ENCODE data around the gene ANKRD1.

ANKRD1 gene

DNA sequence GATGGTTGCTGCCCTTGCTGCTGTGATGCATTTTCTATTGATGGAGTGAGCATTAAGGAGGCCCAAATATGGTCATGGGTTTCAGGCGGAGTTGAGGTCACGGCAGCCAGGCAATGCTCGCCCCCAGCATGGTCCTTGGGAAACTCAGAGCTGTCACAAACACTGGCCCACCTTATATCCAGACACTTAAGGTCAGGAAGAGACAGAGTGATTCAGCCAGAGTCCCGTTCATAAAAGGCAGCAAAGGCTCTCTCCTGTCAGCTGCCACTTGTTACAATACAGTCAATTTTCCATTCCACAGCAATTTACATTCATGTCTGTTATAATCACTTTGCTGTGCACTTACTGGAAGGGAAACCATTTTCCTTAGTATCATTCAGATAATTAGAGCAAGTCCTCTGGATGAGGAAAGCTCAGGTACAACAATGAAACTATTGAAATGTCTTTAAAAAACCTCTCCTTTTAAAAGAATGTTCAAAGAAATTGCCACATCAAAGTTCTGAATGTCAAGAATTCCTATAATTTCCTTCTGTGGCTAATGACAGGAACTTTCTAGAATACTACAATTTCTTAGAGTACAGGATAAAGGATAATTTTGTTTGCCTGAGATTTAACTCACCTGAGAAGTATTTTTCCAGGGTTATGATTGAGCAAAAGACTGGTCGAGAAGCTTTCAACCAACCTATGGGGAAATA lies 14.8 kb upstream of the ANKRD1 start:
- DNase-seq, result no peak

DNA sequence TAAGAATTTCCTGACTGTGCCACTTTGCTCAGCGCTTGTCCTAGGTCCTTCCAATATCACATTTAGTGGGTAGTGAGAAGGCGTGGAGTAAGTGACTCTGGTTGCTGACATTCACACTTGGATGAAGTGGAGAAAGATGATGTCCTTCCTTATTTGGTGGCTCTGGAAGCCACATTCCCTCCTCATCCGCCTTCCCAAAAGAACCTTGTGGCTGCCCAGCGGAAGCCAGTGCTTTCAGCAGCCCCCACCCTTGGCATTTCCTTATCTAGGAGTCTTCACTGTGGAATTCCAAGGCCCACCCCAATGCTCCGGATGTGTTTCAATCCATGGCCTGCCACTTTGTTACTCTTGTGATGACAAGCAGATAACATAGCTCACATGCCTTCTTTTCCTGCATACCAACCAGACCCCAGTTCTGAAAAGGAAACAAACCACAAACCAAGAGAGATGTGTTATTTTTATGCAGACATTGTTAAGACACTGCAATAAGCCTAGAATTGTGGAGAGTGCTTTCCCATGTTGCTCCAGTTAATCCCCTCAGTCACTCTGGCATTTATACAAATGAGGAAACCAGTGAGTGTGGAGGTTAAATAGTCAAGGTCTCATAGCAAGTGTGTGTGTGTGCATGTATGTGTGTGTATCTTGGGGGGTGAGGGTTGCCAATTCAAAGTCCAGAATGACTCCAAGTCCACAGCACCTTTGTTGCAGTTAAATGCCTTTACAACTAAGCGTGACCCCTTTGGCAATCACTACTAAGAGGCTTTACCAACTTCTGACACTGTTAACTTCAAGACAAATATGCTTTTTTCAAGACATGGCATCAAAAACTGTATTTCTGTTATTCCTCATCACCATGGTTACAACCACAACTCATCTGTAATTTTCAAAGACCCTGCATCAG lies 10.3 kb upstream of the ANKRD1 start:
- no peak for DNase-seq

DNA sequence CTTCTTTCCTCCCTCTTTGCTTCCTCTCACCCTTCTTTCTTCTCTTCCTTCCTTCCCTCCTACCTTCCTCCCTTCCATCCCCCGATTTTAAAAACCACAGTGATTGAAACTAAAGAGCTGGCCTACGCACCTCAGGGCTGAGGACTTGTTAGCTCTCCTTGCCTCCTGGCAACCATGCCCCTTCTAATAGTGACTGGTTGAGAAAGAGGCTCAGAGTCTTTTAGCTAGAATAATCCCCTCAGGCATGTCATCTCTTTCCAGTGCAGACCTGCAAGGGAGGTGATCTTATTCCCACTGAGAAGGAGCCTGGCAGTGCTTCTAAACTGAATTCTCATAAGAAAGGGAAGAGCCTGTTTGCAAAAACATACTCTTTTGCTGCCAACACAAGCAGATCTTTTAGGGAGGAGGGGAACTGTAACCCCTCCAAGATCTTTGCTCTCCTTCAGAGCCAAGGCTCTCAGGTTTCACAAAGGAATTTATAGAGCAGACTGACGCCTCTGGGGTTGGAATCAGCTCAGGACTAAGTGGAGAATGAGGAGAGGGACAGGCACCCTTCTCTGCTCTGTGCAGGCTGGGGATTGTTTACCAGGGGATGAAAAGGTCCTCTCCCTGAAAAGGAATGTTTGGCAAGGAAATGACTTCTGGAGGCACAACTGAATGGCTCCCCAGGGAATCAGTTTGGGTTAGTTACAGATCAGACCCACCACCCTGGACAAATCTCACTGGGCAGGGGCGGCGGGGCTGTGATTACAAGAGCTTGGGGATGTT lies 9.4 kb upstream of the ANKRD1 start:
- DNase-seq, result no peak

- DNase-seq, result no peak
Observed at GRCh38 chr10:90929179-90929578, 8.3 kb upstream of the ANKRD1 start.

- DNase-seq, result no peak
Observed at GRCh38 chr10:90927293-90927692, 6.4 kb upstream of the ANKRD1 start.

DNA sequence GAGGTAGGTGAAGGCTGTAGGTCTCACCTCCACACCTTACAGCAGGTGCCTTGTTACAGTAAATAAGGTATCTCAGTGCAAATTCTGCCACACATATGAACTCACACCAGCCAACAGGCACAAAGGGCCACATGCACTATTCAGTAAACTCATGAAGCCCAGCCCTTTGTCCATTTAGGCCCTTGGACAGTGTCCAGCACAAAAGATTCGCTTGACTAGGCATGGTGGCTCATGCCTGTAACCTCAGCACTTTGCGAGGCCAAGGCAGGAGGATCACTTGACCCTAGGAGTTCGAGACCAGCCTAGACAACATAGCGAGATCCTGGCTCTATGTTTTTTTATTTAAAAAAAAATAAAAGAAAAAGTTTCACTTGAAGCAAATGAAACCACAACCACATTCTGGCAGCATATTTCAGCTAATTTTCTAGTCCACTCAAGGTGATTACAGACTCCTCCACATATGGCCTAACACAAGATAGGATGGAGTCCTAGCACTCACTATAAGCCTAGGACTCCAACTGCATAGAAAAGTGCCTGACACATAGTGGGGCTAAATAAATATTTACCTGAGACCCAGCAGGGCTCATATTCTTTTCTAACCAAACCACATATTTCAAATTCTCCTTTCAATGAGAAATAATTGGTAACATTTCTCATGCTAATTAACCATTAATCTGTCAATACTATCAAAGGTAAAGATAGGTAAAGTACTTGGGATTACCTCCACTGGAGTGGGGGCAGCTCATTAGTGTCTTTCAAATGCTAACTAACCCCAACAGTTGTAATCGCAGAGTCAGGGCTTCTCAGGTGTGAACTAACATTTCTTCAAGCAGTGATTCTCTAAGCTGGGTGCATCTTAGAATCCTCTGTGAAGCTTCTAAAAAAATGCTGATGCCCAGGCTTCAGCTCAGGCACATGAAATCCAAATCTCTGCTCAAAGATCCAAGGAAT lies 4.5 kb upstream of the ANKRD1 start:
- DNase-seq, result no peak

DNA sequence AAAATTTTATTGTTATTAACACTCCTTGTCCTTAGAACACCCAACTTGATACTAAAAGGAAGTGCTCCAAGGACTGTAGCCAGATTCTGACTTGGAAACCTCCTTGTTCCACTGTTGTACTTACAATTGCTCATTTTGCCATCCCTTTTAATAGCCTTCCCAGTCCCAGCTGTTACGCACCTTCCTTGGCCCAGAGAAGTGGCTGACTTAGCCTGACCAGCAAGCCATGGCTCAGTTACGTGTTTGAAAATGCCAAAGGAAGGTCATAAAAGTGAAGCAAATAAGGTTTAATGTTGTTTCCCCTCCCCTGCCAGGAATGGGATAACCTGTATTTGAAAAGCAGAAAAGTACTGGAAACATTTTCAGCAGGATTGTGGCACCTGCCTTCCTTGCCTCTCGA lies 3.7 kb upstream of the ANKRD1 start:
- DNase-seq, result no peak

- no peak for DNase-seq
Observed at GRCh38 chr10:90923111-90923731, 2.3 kb upstream of the ANKRD1 start.

- DNase-seq, result no peak
Observed at GRCh38 chr10:90921906-90922305, 1.0 kb upstream of the ANKRD1 start.

DNA sequence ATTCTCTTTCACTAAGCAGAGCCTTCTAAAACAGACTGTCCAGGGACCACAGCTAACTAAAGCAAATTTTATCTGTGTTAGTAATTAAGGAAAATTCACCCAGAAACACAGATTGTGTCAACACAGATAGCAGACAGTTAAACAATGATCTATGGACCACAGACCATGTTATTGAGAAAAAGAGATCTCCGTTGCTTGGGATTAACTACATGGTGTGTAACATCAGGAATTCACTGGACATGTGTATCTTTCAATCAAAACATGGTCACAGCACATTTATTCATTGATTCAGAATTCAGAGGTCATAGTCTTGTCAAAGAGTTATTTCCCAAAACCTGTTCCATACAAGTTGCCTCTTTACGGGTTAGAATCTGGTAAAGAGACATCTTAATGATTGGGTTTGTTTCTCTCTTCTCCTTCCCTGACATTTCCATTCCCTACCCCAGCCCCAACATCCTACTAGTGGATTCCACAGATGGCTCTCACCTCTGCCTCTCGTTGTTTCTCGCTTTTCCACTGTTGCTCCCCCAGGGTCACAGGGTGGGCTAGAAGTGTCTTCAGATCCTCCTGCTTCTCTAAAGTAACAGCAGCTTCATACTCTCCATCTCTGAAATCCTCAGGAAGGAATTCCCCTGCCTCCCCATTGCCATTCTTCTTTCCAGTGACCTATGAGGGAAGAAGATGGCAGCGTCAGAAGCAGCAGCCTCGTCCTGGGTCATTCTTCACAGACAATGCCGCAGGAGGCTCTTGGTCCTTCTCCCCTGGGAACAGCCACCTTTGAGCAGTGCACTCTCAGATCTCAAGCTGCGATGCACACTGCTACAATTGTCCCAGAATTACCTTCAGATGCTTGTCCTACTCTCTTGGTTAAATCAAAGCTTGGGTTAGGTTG lies 958 bp downstream of the ANKRD1 start:
- DNase-seq, result no peak

DNA sequence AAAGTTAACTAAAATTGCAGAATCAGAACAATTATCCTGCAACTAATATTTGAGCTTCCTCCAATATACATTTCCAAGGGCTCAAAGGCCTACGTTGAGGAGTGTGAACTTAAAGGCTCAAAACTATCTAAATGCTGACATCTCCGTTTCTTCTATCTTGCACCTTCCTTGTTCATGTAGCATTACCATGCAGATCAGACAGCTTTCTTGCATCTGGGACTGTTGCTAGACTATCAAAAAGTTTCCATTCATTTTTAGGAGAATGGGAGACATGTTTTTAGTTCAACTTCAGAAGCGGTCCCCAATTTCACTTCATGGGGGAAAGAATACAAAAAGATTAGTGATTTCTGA lies 2.9 kb downstream of the ANKRD1 start:
- DNase-seq, result no peak

- DNase-seq, result no peak
Observed at GRCh38 chr10:90917238-90917967, 3.5 kb downstream of the ANKRD1 start.

DNA sequence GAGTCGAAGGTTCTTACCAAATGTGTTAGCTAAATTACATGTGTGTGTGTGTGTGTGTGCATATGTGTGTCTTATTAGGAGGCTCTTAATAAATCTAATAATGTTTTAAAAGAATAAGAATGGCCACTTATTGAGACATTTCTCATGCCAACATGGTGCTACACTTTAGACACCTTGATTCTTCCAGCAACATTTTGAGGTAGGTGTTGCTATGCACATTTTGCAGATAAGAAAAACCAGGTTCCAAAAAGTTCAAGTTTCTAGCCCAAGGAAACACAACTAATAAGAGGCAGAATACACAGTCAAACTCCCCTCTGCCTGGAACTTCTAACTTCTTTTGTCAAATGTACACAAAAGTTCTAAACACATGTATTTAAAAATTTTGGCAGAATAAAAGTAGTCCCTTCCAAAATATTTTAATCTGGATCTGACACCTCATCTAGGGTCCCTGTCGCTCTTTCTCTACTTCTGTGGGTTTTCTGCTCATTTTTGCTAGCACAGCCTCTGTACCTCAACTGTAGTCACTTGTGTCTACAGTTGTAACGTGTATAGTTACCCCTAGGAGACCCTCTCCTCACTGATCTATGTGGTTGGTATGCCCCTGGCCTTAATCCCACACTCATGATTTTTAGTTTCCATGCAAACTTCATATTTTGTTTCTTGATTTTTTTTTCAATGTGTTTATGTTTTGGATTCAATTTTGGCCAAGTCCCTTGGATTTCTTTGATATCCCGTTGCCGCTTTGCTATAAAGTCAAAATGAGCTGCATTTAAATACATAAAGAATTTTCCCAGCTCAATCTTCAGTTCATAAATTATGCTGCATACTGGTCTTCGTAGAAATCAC lies 4.3 kb downstream of the ANKRD1 start:
- no peak for DNase-seq

DNA sequence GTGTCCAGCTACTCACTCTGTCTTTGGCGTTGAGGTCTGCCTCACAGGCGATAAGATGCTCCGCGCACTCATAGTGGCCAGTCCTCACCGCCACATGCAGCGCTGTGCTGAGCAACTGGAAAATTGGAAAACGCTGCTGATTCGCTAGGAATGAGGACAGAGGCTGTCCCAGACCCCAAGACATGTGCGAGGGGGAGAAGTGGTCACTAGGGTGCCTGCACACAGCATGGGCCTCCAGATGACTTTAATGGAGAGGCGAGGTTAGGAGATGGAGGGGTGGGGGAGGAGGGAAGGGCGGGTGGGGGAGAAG lies 5.2 kb downstream of the ANKRD1 start:
- DNase-seq, result no peak

DNA sequence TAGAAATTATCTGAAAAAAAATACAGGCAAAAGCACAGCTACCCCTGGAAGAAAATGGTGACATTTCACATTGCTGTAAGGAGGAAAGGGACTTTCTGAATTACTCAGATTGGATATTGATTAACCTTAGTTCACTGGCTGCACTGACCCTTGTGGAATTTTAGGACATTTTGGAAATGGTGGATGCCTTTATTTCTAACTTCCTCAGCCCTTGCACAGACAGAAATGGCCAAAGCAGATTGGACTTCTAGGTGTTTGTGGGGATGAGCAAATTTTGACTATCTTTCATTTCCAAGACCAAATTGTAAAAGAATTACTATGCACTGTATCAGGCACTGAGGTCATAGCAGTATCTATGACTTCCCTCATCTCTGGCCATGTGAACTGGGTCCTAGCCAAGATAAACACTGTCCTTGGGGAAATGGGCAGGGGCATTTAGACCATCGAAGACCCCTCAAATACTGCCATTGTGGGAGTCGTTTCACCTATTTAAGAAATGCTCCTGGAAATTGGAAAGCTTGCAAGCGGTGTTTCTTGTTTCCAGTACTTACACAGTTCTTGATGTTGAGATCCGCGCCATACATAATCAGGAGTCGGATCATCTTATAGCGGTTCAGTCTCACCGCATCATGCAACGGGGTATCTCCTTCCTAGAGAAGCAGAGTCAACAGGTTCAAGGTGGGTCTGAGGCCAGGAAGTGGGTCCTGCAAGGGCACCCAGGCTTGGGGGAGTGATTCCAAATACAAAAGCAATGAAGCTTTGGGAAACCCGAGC lies 5.7 kb downstream of the ANKRD1 start:
- no peak for DNase-seq

GRCh38 chr10:90913774-90914420 lies 7.0 kb downstream of the ANKRD1 start:
- DNase-seq, result no peak

GRCh38 chr10:90912854-90913479 lies 7.9 kb downstream of the ANKRD1 start:
- no peak for DNase-seq

DNA sequence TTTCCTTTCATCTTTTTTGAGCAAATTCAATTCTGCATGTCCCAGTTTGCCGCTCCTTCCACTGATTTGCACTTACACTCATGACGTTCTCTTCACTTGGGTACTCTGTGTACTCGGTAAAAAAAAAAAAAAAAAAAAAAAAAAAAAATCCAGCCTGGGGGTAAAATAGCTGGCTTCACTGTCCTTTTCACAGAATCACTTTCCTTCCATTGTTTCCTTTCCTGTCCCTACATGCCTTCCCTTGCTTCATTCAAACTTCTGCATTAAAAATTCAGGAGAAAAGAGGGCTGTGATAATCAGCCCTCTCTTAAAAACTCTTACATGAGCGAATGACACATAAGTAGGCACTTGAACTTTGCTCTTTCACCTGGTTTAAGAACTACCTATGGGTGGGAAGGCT lies 8.7 kb downstream of the ANKRD1 start:
- DNase-seq, result no peak

All from NCI-H1694 treated with DMSO at 0.1 percent for 48 hours (cell line).